ENCODE data around the gene RAB11FIP4.

GRCh38 chr17:31564291-31564690 lies 172.8 kb downstream of the RAB11FIP4 start:
- no peak for TF ChIP-seq CTCF (IDR thresholded peaks at IDR 0.05)
- no peak for TF ChIP-seq POLR2A (IDR thresholded peaks at IDR 0.05)

Data from prostate gland (tissue), 2 donors.